MM.1S (cell line): Measurements from ENCODE around the gene PDE3B.

Experiments used
- DNase-seq: peaks from one replicate; pipeline ENCODE4 v3.0.0-alpha.2; 2015
- H2AFZ ChIP-seq: fragments of 300-600 bp; sonication (generic); 2 replicates; pipeline ENCODE4 v1.6.0; 2016; ENCODE audit warnings: antibody characterized with exemption, low read length
- H3F3A ChIP-seq: fragments of 300-600 bp; sonication (generic); 2 replicates; pipeline ENCODE4 v1.6.1; 2016; ENCODE audit warnings: mild to moderate bottlenecking, antibody characterized with exemption, low read length, moderate library complexity, mixed read lengths; ENCODE audit not compliant: insufficient read depth
- H3K27ac ChIP-seq: fragments of 300-600 bp; sonication (generic); 2 replicates; pipeline ENCODE4 v1.5.1; 2016; ENCODE audit warnings: mild to moderate bottlenecking, low read length
- H3K27me3 ChIP-seq: fragments of 300-600 bp; sonication (generic); replicated peaks from 2 replicates; pipeline ENCODE4 v1.6.0; 2016; ENCODE audit warnings: low read length; ENCODE audit not compliant: insufficient read depth
- H3K36me3 ChIP-seq: fragments of 300-600 bp; sonication (generic); replicated peaks from 2 replicates; pipeline ENCODE4 v1.6.1; 2016; ENCODE audit warnings: mild to moderate bottlenecking, low read length, mixed read lengths; ENCODE audit not compliant: insufficient read depth
- H3K4me1 ChIP-seq: fragments of 300-600 bp; sonication (generic); 2 replicates; pipeline ENCODE4 v1.6.1; 2016; ENCODE audit warnings: low read length, mixed read lengths
- H3K4me2 ChIP-seq: fragments of 300-600 bp; sonication (generic); 2 replicates; pipeline ENCODE4 v1.6.0; 2016; ENCODE audit warnings: low read depth, low read length
- H3K4me3 ChIP-seq: fragments of 300-600 bp; sonication (generic); 2 replicates; pipeline ENCODE4 v1.5.1; 2016; ENCODE audit warnings: low read length, mixed read lengths
- H3K79me2 ChIP-seq: fragments of 300-600 bp; sonication (generic); 2 replicates; pipeline ENCODE4 v1.6.1; 2016; ENCODE audit warnings: mixed run types, low read length, mixed read lengths
- H3K9ac ChIP-seq: fragments of 300-600 bp; sonication (generic); 2 replicates; pipeline ENCODE4 v1.6.1; 2016; ENCODE audit warnings: low read length, mixed read lengths
- H3K9me2 ChIP-seq: fragments of 300-600 bp; sonication (generic); replicated peaks from 2 replicates; pipeline ENCODE4 v1.6.1; 2016; ENCODE audit warnings: mild to moderate bottlenecking, low read length, mixed read lengths; ENCODE audit not compliant: insufficient read depth
- H3K9me3 ChIP-seq: fragments of 300-600 bp; sonication (generic); replicated peaks from 2 replicates; pipeline ENCODE4 v1.6.1; 2016; ENCODE audit warnings: mild to moderate bottlenecking, low read length, mixed read lengths; ENCODE audit not compliant: insufficient read depth
- H4K20me1 ChIP-seq: fragments of 300-600 bp; sonication (generic); 2 replicates; pipeline ENCODE4 v1.6.1; 2016; ENCODE audit warnings: mild to moderate bottlenecking, low read length, moderate library complexity, mixed read lengths; ENCODE audit not compliant: insufficient read depth
- CTCF ChIP-seq: fragments of 300-600 bp; sonication (generic); IDR thresholded peaks from 2 replicates; pipeline ENCODE4 v1.5.1; 2016; ENCODE audit warnings: antibody characterized with exemption, low read length, mixed read lengths
- EZH2 ChIP-seq: fragments of 300-600 bp; sonication (generic); optimal IDR thresholded peaks from 2 replicates; pipeline ENCODE3; 2017; ENCODE audit warnings: low read depth, mild to moderate bottlenecking, antibody characterized with exemption, low read length, mixed read lengths
- EZH2phosphoT487 ChIP-seq: fragments of 300-600 bp; sonication (generic); IDR thresholded peaks from 2 replicates; pipeline ENCODE4 v1.6.1; 2018; ENCODE audit warnings: antibody characterized with exemption, low read length

The PDE3B gene

GRCh38 chr11:14748090-14748489 is 104.5 kb downstream of the PDE3B start:
- H3K4me3 ChIP-seq = no peak overlapping the region
- no peaks in the 10 kb centered on the region for H3K9me3 ChIP-seq
- DNase-seq = no peak
- no peaks in the 10 kb centered on the region for H4K20me1 ChIP-seq
- H3K9ac ChIP-seq = no peak overlapping the region
- H3K27me3 ChIP-seq = no peaks in the 10 kb centered on the region
- H3K79me2 ChIP-seq = no peaks in the 10 kb centered on the region
- TF ChIP-seq CTCF (no peak), EZH2 (no peak), EZH2phosphoT487 (no peak)
- peaks cover 15% of the 10 kb centered on the region for H3K4me1 ChIP-seq
- H3K4me2 ChIP-seq = no peak overlapping the region
- H3K9me2 ChIP-seq = no peaks in the 10 kb centered on the region
- H2AFZ ChIP-seq = no peak overlapping the region
- H3K27ac ChIP-seq = no peak overlapping the region
- H3K36me3 ChIP-seq = no peaks in the 10 kb centered on the region
- no peaks in the 10 kb centered on the region; the same call in 1 of the 2 replicates for H3F3A ChIP-seq

- no peaks in the 10 kb centered on the region; the same call in 1 of the 2 replicates for H3F3A ChIP-seq
- H3K4me1 ChIP-seq = peaks cover 15% of the 10 kb centered on the region
- no peak overlapping the region for H3K27ac ChIP-seq
- H3K27me3 ChIP-seq = no peaks in the 10 kb centered on the region
- H3K9ac ChIP-seq = no peak overlapping the region
- H3K4me3 ChIP-seq = no peak overlapping the region
- H2AFZ ChIP-seq = no peak overlapping the region
- no peak for TF ChIP-seq EZH2phosphoT487
- TF ChIP-seq EZH2 = no peak
- TF ChIP-seq CTCF = no peak
- DNase-seq = no peak
- no peaks in the 10 kb centered on the region for H3K9me3 ChIP-seq
- no peaks in the 10 kb centered on the region for H3K9me2 ChIP-seq
- H3K4me2 ChIP-seq = no peak overlapping the region
- no peaks in the 10 kb centered on the region for H3K79me2 ChIP-seq
- H4K20me1 ChIP-seq = no peaks in the 10 kb centered on the region
- H3K36me3 ChIP-seq = no peaks in the 10 kb centered on the region
Measured at GRCh38 chr11:14750911-14751310, 107.3 kb downstream of the PDE3B start.

GRCh38 chr11:14751975-14752407 is 108.4 kb downstream of the PDE3B start:
- no peak overlapping the region for H2AFZ ChIP-seq
- no peaks in the 10 kb centered on the region for H3K27me3 ChIP-seq
- no peaks in the 10 kb centered on the region for H3K9me3 ChIP-seq
- no peaks in the 10 kb centered on the region for H3K79me2 ChIP-seq
- H3K4me2 ChIP-seq = peak overlapping the region; percentile 30
- TF ChIP-seq CTCF = no peak
- peaks cover 15% of the 10 kb centered on the region for H3K4me1 ChIP-seq
- H3K9ac ChIP-seq = no peak overlapping the region
- DNase-seq = peak; percentile 24
- no peaks in the 10 kb centered on the region for H3K36me3 ChIP-seq
- H3K9me2 ChIP-seq = no peaks in the 10 kb centered on the region
- no peak overlapping the region; the same call in 1 of the 2 replicates for H3K4me3 ChIP-seq
- no peak overlapping the region; the same call in 1 of the 2 replicates for H3K27ac ChIP-seq
- H4K20me1 ChIP-seq = no peaks in the 10 kb centered on the region
- H3F3A ChIP-seq = no peaks in the 10 kb centered on the region; the same call in 1 of the 2 replicates
